ENCODE data around the gene SDR42E2.

Gene SDR42E2

DNA sequence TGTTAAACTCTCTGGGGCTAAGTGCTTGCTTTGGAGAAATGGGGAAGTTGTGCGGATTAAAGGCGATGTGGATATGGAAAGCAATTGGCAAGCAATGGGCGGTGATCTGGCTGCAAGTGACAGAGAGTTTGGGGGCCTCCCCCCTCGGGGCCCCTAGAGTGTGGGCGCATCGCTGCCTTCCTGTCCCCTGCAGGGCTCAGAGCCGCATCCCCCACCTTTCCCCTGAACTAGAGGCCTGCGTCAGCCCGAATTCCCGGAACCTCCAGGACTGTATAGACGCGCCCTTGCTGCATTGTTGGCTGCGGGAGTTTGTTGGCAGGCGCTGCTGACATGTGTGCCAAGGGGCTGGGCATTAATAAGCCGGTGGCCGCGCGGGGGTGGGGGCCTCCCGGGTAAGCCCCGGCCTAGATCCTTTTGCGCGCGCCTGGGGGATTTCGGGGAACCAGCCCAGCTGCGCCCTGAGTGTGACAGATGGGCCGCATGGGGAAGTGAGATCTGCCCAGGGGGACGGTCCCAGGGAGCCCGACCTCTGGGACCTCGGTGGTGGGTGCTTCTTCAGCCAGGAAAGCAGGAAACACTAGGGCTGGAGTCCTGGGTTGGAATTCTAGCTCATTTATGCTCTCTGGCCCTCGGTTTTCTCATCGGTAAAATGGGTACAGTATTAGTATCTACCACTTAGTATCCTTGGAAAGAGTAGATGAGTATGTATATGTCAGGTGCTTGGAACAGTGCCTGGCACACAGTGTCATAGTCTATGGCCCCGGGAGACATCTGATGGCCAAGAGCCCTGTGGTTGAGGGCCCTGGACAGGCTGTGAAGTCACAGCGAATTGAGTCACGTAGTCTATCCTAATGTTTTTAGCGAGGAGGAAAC is 44.8 kb downstream of the SDR42E2 start (continued):
- TF ChIP-seq ZNF701 (tag by site-specific recombination; IDR thresholded peaks at IDR 0.05) (no peak), ZBTB48 (tag by site-specific recombination; IDR thresholded peaks at IDR 0.05) (no peak), SP3 (tag by site-specific recombination; IDR thresholded peaks at IDR 0.05) (peak; percentile 38; the same call in 1 of the 2 replicates), HOXD13 (CRISPR knock-in tag; IDR thresholded peaks at IDR 0.05; ENCODE audit: borderline replicate concordance) (no peak)
- TF ChIP-seq, protein P1, sequence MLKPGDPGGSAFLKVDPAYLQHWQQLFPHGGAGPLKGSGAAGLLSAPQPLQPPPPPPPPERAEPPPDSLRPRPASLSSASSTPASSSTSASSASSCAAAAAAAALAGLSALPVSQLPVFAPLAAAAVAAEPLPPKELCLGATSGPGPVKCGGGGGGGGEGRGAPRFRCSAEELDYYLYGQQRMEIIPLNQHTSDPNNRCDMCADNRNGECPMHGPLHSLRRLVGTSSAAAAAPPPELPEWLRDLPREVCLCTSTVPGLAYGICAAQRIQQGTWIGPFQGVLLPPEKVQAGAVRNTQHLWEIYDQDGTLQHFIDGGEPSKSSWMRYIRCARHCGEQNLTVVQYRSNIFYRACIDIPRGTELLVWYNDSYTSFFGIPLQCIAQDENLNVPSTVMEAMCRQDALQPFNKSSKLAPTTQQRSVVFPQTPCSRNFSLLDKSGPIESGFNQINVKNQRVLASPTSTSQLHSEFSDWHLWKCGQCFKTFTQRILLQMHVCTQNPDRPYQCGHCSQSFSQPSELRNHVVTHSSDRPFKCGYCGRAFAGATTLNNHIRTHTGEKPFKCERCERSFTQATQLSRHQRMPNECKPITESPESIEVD (tag by site-specific recombination; IDR thresholded peaks at IDR 0.05), result no peak

DNA sequence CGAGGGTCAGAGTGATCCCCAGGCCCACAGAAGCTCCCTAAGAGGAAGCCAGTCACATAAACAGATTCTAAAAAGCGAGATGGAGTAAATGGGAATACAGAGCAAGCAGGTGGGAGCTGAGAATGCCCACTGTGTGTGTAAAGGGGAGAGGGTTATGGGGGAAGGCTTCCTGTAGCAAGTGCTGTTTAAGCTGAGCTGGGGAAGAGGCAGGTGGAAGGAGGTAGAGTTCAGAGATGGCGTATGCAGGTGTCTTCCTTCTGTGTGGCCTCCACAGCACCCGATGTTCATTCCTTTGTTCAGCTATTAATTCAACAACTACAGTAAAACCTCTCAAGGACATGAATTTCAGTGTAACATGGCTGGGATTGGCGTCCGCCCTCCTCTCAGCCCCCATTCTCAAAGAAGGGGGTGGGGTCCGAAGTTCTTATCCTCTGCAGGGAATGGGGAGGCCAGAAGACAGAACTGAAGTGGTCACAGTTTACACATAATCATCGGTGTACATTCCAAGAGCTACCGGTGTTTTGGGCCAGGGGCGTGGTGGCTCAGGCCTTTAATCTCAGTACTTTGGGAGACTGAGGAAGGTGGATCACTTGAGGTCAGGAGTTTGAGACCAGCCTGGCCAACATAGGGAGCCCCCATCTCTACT is 45.5 kb downstream of the SDR42E2 start:
- TF ChIP-seq, protein P2, sequence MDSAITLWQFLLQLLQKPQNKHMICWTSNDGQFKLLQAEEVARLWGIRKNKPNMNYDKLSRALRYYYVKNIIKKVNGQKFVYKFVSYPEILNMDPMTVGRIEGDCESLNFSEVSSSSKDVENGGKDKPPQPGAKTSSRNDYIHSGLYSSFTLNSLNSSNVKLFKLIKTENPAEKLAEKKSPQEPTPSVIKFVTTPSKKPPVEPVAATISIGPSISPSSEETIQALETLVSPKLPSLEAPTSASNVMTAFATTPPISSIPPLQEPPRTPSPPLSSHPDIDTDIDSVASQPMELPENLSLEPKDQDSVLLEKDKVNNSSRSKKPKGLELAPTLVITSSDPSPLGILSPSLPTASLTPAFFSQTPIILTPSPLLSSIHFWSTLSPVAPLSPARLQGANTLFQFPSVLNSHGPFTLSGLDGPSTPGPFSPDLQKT (IDR thresholded peaks at IDR 0.05; ENCODE audit: borderline replicate concordance, low read depth, low read length), result no peak
- TF ChIP-seq RBAK (tag by site-specific recombination; IDR thresholded peaks at IDR 0.05) (no peak), ZNF707 (tag by site-specific recombination; IDR thresholded peaks at IDR 0.05) (no peak), ZNF112 (tag by site-specific recombination; IDR thresholded peaks at IDR 0.05) (no peak), KLF7 (tag by site-specific recombination; IDR thresholded peaks at IDR 0.05; ENCODE audit: borderline replicate concordance) (no peak), ZNF311 (tag by site-specific recombination; IDR thresholded peaks at IDR 0.05; ENCODE audit: borderline replicate concordance) (no peak)
- TF ChIP-seq, protein P3, sequence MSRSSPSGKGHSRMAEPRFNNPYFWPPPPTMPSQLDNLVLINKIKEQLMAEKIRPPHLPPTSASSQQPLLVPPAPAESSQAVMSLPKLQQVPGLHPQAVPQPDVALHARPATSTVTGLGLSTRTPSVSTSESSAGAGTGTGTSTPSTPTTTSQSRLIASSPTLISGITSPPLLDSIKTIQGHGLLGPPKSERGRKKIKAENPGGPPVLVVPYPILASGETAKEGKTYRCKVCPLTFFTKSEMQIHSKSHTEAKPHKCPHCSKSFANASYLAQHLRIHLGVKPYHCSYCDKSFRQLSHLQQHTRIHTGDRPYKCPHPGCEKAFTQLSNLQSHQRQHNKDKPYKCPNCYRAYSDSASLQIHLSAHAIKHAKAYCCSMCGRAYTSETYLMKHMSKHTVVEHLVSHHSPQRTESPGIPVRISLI (tag by site-specific recombination; IDR thresholded peaks at IDR 0.05), result no peak
- POLR2A ChIA-PET, result interaction anchor here (1.3 kb wide), 1 partner anchor 25 kb away, joined by 4 read pairs; no protein-coding TSS in a partner anchor
- CTCF ChIA-PET, result interaction anchor here (0.6 to 1.7 kb wide), 9 partner anchors 10 to 1019 kb away, joined by 3 to 6 read pairs (median 3); no protein-coding TSS in a partner anchor
- Histone ChIP-seq H3K9me3 (ENCODE audit: control insufficient read depth, insufficient read depth, low read depth, low read length) (no peaks in the 10 kb centered on the region), H3K4me1 (ENCODE audit: control insufficient read depth, insufficient read depth, low read length) (peaks cover 4% of the 10 kb centered on the region; the same call in 1 of the 2 replicates), H3K4me3 (ENCODE audit: low read depth, low read length) (0 out of 2 replicates have a peak overlapping the region, but pooled peaks have one; percentile 91), H3K36me3 (ENCODE audit: control insufficient read depth in 2 of 2, insufficient read depth in 1 of 2, low read length in 2 of 2) (peaks cover 0 to 6% of the 10 kb centered on the region in 2 experiments; a peak in 1 of 3 replicates), H3K27ac (ENCODE audit: extremely low read depth, low read depth, low read length) (no peak overlapping the region; the same call in 1 of the 2 replicates)

DNA sequence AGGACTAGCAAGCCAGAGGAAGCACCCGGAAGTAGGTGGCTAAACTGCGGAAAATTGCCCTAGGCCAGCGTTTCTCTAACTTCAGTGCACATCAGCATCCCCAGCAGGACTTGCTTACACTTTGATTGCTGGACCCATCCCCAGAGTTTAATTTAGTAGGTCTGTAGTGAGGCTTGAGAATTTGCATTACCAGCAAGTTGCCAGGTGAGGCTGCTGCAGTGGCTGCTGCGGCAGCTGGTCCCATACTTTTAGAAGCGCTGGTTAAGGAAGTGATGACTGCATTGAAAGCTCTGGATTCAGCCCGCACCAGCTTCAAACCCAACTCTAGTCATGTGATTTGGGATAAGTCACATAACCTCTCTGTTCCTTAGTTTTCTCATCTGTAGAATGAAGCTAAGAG is 48.0 kb downstream of the SDR42E2 start:
- Histone ChIP-seq H3K9me3 (ENCODE audit: control insufficient read depth, insufficient read depth, low read depth, low read length) (no peaks in the 10 kb centered on the region), H3K4me1 (ENCODE audit: control insufficient read depth, insufficient read depth, low read length) (peaks cover 4% of the 10 kb centered on the region; the same call in 1 of the 2 replicates), H3K27ac (ENCODE audit: extremely low read depth, low read depth, low read length) (no peak overlapping the region), H3K36me3 (ENCODE audit: control insufficient read depth in 2 of 2, insufficient read depth in 1 of 2, low read length in 2 of 2) (peaks cover 0 to 8% of the 10 kb centered on the region in 2 experiments; a peak in 1 of 3 replicates), H3K4me3 (ENCODE audit: low read depth, low read length) (no peak overlapping the region)
- TF ChIP-seq ZNF174 (tag by site-specific recombination; IDR thresholded peaks at IDR 0.05), result no peak
- no peak for TF ChIP-seq BCL11A (tag by site-specific recombination; IDR thresholded peaks at IDR 0.05; ENCODE audit: low read depth)
- no peak for TF ChIP-seq ZBTB1 (tag by site-specific recombination; IDR thresholded peaks at IDR 0.05)
- TF ChIP-seq, protein P1 (tag by site-specific recombination; IDR thresholded peaks at IDR 0.05), result no peak
- TF ChIP-seq, protein P4, sequence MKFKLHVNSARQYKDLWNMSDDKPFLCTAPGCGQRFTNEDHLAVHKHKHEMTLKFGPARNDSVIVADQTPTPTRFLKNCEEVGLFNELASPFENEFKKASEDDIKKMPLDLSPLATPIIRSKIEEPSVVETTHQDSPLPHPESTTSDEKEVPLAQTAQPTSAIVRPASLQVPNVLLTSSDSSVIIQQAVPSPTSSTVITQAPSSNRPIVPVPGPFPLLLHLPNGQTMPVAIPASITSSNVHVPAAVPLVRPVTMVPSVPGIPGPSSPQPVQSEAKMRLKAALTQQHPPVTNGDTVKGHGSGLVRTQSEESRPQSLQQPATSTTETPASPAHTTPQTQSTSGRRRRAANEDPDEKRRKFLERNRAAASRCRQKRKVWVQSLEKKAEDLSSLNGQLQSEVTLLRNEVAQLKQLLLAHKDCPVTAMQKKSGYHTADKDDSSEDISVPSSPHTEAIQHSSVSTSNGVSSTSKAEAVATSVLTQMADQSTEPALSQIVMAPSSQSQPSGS (tag by site-specific recombination; IDR thresholded peaks at IDR 0.05; ENCODE audit: low read depth), result no peak
- TF ChIP-seq, protein P2 (IDR thresholded peaks at IDR 0.05; ENCODE audit: borderline replicate concordance, low read depth, low read length), result no peak
- ChIA-PET CTCF (no interaction called here), POLR2A (interaction anchor here (0.7 kb wide), 1 partner anchor 22 kb away, joined by 3 read pairs; no protein-coding TSS in a partner anchor)

Data from HEK293 (cell line).